ENCODE data around the gene RAB28. TPM values are rescaled to one million over a fixed set of nuclear protein-coding genes. Genes with fewer than 3 reads are reported as not detected.

RAB28 gene
- total RNA-seq (2022; extraction: Qiagen RNA extraction; ENCODE audit: low read depth): 8.9 to 10.1 TPM (median 9.2 TPM) in 5 replicates

DNA sequence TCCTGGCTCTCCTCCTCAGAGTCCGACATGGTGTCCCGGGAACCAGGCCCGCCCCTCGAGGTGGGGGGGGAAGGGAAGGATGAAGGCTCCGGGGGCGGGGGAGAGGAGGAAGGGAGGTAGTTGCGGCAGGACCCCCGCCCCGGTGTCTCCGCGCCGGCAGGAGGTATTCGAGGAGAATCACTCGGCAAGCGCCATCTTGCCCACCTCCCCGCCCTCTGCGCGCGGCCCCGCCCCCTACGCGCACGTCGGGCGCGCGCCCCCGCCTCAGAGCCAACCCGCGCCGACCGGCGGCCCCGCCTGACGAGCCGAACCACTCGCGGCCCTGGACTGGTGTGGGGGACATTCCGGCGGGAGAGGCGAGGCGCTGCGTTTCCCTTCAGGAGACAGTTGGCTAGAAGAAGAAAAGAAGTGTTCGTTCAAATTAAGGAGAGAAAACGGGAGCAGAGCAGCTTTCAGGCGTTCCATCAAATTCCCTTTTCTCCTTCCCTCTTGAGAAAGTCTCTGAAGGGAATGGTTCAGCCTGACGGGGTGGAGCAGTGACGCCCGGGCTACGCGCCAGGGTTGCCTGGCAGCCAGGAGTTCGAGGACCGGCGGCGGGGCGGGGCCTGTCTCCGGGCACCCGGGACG is at the start of gene RAB28:
RAB28 (minus strand) TSS at position 219 of the 627 bp plus-strand sequence.

Other genes with a start within 250 kb of the RAB28 start
- 0.14 to 0.24 TPM (median 0.17 TPM) in 5 replicates for gene NKX3-2, start 60.2 kb upstream of the RAB28 start, total RNA-seq (2022; extraction: Qiagen RNA extraction; ENCODE audit: low read depth)
- gene BOD1L1, start 143.4 kb upstream of the RAB28 start, total RNA-seq (2022; extraction: Qiagen RNA extraction; ENCODE audit: low read depth): 17.5 to 28.9 TPM (median 18.7 TPM) in 5 replicates

All from A549 treated with CpdA at 1 μM for 4 hours (cell line).